OCI-LY7 (cell line): Measurements from ENCODE around the gene MYLK4. TPM values are rescaled to one million over a fixed set of nuclear protein-coding genes. Genes with fewer than 3 reads are reported as not detected.

ENCODE experiments used
- BruUV-seq: library from RNA; stranded (reverse); fragments of 400-500 nt; replicated peaks from 2 replicates; lab custom pipeline; 2021; lab: Mats Ljungman, UMichigan
- CTCF ChIA-PET: fragments of 300-600 bp; sonication (Branson Sonifier 250); formaldehyde crosslinking; loops from one replicate; lab custom pipeline; 2022; ENCODE audit warnings: antibody characterized with exemption; ENCODE audit not compliant: unreplicated experiment; lab: Charles Lee
- POLR2A ChIA-PET: fragments of 300-600 bp; sonication (Branson Sonifier 250); formaldehyde crosslinking; loops from one replicate; lab custom pipeline; 2022; ENCODE audit warnings: antibody characterized with exemption; lab: Charles Lee
- DNase-seq: peaks from one replicate; pipeline ENCODE4 v3.0.0-alpha.2; 2015; ENCODE audit warnings: low spot score
- H2AFZ ChIP-seq: fragments of 200-600 bp; sonication (generic), shearing (Covaris generic); 2 replicates; pipeline ENCODE4 v1.6.1; 2014; ENCODE audit warnings: mild to moderate bottlenecking, antibody characterized with exemption, low read length, moderate library complexity
- H3K27ac ChIP-seq: fragments of 200-600 bp; sonication (generic); 2 replicates; pipeline ENCODE4 v1.5.1; 2014; ENCODE audit warnings: mixed run types, low read depth, mild to moderate bottlenecking, moderate library complexity, low read length, inconsistent platforms; ENCODE audit not compliant: poor library complexity, severe bottlenecking
- H3K36me3 ChIP-seq: fragments of 200-600 bp; sonication (generic); 2 replicates; pipeline ENCODE4 v1.6.1; 2014; ENCODE audit warnings: mild to moderate bottlenecking, antibody characterized with exemption, low read length, moderate library complexity, mixed read lengths; ENCODE audit not compliant: insufficient read depth
- H3K4me1 ChIP-seq: fragments of 200-600 bp; sonication (generic); 2 replicates; pipeline ENCODE4 v1.5.1; 2014; ENCODE audit warnings: mild to moderate bottlenecking, low read length; ENCODE audit not compliant: insufficient read depth, poor library complexity, severe bottlenecking
- H3K4me2 ChIP-seq: fragments of 200-600 bp; sonication (generic); 2 replicates; pipeline ENCODE4 v1.6.1; 2014; ENCODE audit warnings: mild to moderate bottlenecking, low read length
- H3K4me3 ChIP-seq: fragments of 200-600 bp; sonication (generic); 2 replicates; pipeline ENCODE4 v1.5.1; 2014; ENCODE audit warnings: mild to moderate bottlenecking, low read depth, low read length; ENCODE audit not compliant: poor library complexity, severe bottlenecking
- H3K79me2 ChIP-seq: fragments of 200-600 bp; sonication (generic); 2 replicates; pipeline ENCODE4 v1.6.1; 2016; ENCODE audit warnings: low read depth, mild to moderate bottlenecking, low read length, moderate library complexity, mixed read lengths; ENCODE audit not compliant: insufficient read depth
- H3K9me2 ChIP-seq: fragments of 200-600 bp; sonication (generic); 2 replicates; pipeline ENCODE4 v1.6.1; 2016; ENCODE audit warnings: mild to moderate bottlenecking, low read length, mixed read lengths; ENCODE audit not compliant: insufficient read depth
- H3K9me3 ChIP-seq: fragments of 200-600 bp; sonication (generic); 2 replicates; pipeline ENCODE4 v1.6.1; 2014; ENCODE audit warnings: mild to moderate bottlenecking, mixed run types, low read length, mixed read lengths
- H4K20me1 ChIP-seq: fragments of 200-600 bp; sonication (generic); 2 replicates; pipeline ENCODE4 v1.6.1; 2014; ENCODE audit warnings: mild to moderate bottlenecking, antibody characterized with exemption, low read length, moderate library complexity, mixed read lengths; ENCODE audit not compliant: insufficient read depth
- CTCF ChIP-seq: fragments of 200-600 bp; sonication (generic); conservative IDR thresholded peaks from 2 replicates; pipeline ENCODE4 v1.5.1; 2014; ENCODE audit warnings: mild to moderate bottlenecking, antibody characterized with exemption, low read length, moderate library complexity, mixed read lengths
- EZH2phosphoT487 ChIP-seq: fragments of 200-600 bp; sonication (generic); IDR thresholded peaks from 2 replicates; pipeline ENCODE4 v1.6.1; 2018; ENCODE audit warnings: low read depth, borderline replicate concordance, mild to moderate bottlenecking, mixed run types, antibody characterized with exemption, low read length, moderate library complexity, mixed read lengths
- intact Hi-C: fragments of 100-400 bp; cut with micrococcal nuclease; formaldehyde crosslinking; loops from one replicate; pipeline ENCODE4 v1.10.0; 2022; ENCODE audit not compliant: unreplicated experiment
- total RNA-seq, 2 experiments: library from RNA; depleted of rRNA in 1 of 2; stranded (reverse); fragments of >200 nt in 1 of 2; shearing (Covaris generic) in 1 of 2; gene quantifications; 2 replicates each; pipeline ENCODE4 v1.2.3, GENCODE V29; 2014 to 2022

The MYLK4 gene
- total RNA-seq, 2 experiments from 2014 or later, result 0.16 to 0.36 TPM

- Histone ChIP-seq H3K36me3 (no peaks in the 10 kb centered on the region), H4K20me1 (no peaks in the 10 kb centered on the region), H3K9me3 (no peaks in the 10 kb centered on the region), H3K27ac (no peak overlapping the region), H3K4me1 (no peaks in the 10 kb centered on the region), H3K4me2 (no peak overlapping the region), H3K9me2 (no peaks in the 10 kb centered on the region), H3K79me2 (no peaks in the 10 kb centered on the region), H2AFZ (no peak overlapping the region), H3K4me3 (no peak overlapping the region)
- DNase-seq, result no peak
- TF ChIP-seq EZH2phosphoT487 (no peak), CTCF (no peak)
- POLR2A ChIA-PET, result no interaction called here
- BruUV-seq, result no TSS peak
- intact Hi-C loops, result no loop called here
- CTCF ChIA-PET, result no interaction called here
Measured at GRCh38 chr6:2623295-2623694, 127.4 kb downstream of the MYLK4 start.

- H3K27ac ChIP-seq, result no peak overlapping the region
- DNase-seq, result no peak
- TF ChIP-seq CTCF (no peak), EZH2phosphoT487 (no peak)
- BruUV-seq, result no TSS peak
- H4K20me1 ChIP-seq, result no peaks in the 10 kb centered on the region
- no peaks in the 10 kb centered on the region for H3K79me2 ChIP-seq
- H3K36me3 ChIP-seq, result no peaks in the 10 kb centered on the region
- H3K9me2 ChIP-seq, result no peaks in the 10 kb centered on the region
- no peak overlapping the region for H3K4me3 ChIP-seq
- intact Hi-C loops, result no loop called here
- H2AFZ ChIP-seq, result no peak overlapping the region
- no peaks in the 10 kb centered on the region for H3K4me1 ChIP-seq
- CTCF ChIA-PET, result no interaction called here
- H3K4me2 ChIP-seq, result no peak overlapping the region
- POLR2A ChIA-PET, result no interaction called here
- H3K9me3 ChIP-seq, result no peaks in the 10 kb centered on the region
Measured at GRCh38 chr6:2622671-2623070, 128.1 kb downstream of the MYLK4 start.

- ChIA-PET CTCF (no interaction called here), POLR2A (no interaction called here)
- H3K9me2 ChIP-seq, result no peaks in the 10 kb centered on the region
- no peaks in the 10 kb centered on the region for H3K4me1 ChIP-seq
- H3K4me3 ChIP-seq, result no peak overlapping the region
- no peaks in the 10 kb centered on the region for H3K36me3 ChIP-seq
- H4K20me1 ChIP-seq, result no peaks in the 10 kb centered on the region
- H3K4me2 ChIP-seq, result no peak overlapping the region
- H3K79me2 ChIP-seq, result no peaks in the 10 kb centered on the region
- no peak overlapping the region for H2AFZ ChIP-seq
- DNase-seq, result no peak
- H3K27ac ChIP-seq, result no peak overlapping the region
- BruUV-seq, result no TSS peak
- no peaks in the 10 kb centered on the region for H3K9me3 ChIP-seq
- intact Hi-C loops, result no loop called here
- no peak for TF ChIP-seq EZH2phosphoT487
- no peak for TF ChIP-seq CTCF
Measured at GRCh38 chr6:2619651-2620050, 131.1 kb downstream of the MYLK4 start.
